Muscle of leg (tissue), 16 donors: ENCODE results near the gene ICE2. TPM values are rescaled to one million over a fixed set of nuclear protein-coding genes. Genes with fewer than 3 reads are reported as not detected.

Experiments used
- DNase-seq: peaks from one replicate; pipeline ENCODE4 v3.0.0; 2013
- H3K27ac ChIP-seq: one replicate; pipeline ENCODE4 v1.5.1; 2013; ENCODE audit warnings: mild to moderate bottlenecking, low read length, control low read depth
- H3K27me3 ChIP-seq: one replicate; pipeline ENCODE4 v1.6.1; 2013; ENCODE audit warnings: low read length; ENCODE audit not compliant: control insufficient read depth, insufficient read depth
- H3K36me3 ChIP-seq: one replicate; pipeline ENCODE4 v1.6.1; 2013; ENCODE audit warnings: low read length; ENCODE audit not compliant: control insufficient read depth, insufficient read depth
- H3K4me1 ChIP-seq: one replicate; pipeline ENCODE4 v1.6.1; 2013; ENCODE audit warnings: low read length; ENCODE audit not compliant: control insufficient read depth, insufficient read depth
- H3K4me3 ChIP-seq: one replicate; pipeline ENCODE4 v1.5.1; 2013; ENCODE audit warnings: low read length, control low read depth
- H3K9me3 ChIP-seq: replicated peaks from 2 replicates; pipeline ENCODE4 v1.6.1; 2013; ENCODE audit warnings: low read depth, low read length; ENCODE audit not compliant: control insufficient read depth
- WGBS: methylation state at CpG from one replicate; pipeline ENCODE4 v1.1.5; 2013; ENCODE audit warnings: missing lambda C conversion rate; ENCODE audit not compliant: insufficient coverage; 5-methylcytosine and 5-hydroxymethylcytosine counted together
- long read RNA-seq, 11 donors: transcript quantifications; one replicate each; lab custom pipeline, GENCODE V29; 2026
- polyA plus RNA-seq, 8 donors: library from polyadenylated mRNA; unstranded; fragments of 120-200 nt; gene quantifications; one replicate each; pipeline versions ENCODE4 v1.2.1 to v1.2.3, GENCODE V29; 2013; ENCODE audit warnings: inconsistent platforms in 1 of 8, low replicate concordance in 1 of 8; ENCODE audit not compliant: insufficient read length in 8 of 8, insufficient read depth in 1 of 8
- total RNA-seq: library from RNA; stranded (reverse); fragments of 120-200 nt; gene quantifications from one replicate; pipeline ENCODE4 v1.2.4, GENCODE V29; 2013

The ICE2 gene, protein sequence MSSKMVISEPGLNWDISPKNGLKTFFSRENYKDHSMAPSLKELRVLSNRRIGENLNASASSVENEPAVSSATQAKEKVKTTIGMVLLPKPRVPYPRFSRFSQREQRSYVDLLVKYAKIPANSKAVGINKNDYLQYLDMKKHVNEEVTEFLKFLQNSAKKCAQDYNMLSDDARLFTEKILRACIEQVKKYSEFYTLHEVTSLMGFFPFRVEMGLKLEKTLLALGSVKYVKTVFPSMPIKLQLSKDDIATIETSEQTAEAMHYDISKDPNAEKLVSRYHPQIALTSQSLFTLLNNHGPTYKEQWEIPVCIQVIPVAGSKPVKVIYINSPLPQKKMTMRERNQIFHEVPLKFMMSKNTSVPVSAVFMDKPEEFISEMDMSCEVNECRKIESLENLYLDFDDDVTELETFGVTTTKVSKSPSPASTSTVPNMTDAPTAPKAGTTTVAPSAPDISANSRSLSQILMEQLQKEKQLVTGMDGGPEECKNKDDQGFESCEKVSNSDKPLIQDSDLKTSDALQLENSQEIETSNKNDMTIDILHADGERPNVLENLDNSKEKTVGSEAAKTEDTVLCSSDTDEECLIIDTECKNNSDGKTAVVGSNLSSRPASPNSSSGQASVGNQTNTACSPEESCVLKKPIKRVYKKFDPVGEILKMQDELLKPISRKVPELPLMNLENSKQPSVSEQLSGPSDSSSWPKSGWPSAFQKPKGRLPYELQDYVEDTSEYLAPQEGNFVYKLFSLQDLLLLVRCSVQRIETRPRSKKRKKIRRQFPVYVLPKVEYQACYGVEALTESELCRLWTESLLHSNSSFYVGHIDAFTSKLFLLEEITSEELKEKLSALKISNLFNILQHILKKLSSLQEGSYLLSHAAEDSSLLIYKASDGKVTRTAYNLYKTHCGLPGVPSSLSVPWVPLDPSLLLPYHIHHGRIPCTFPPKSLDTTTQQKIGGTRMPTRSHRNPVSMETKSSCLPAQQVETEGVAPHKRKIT
- 30.1 TPM for total RNA-seq
- 10 to 100 TPM; 29.3 to 40.3 (median 30.1) TPM for polyA plus RNA-seq
- long read RNA-seq, donor 1, result 0 reads
- long read RNA-seq, donor 2, result 0 reads
- long read RNA-seq, donor 3, full-length matches to known transcripts, result 2 of 2 reads
- long read RNA-seq, donor 3, partial matches to known transcripts, result 0 of 2 reads
- long read RNA-seq, donor 3, other reads (novel, unspliced or antisense), result 0 of 2 reads
- long read RNA-seq, donor 4, full-length matches to known transcripts, result 3 of 3 reads
- long read RNA-seq, donor 4, partial matches to known transcripts, result 0 of 3 reads
- long read RNA-seq, donor 4, other reads (novel, unspliced or antisense), result 0 of 3 reads
- long read RNA-seq, donor 5, full-length matches to known transcripts, result 6 of 6 reads
- long read RNA-seq, donor 5, partial matches to known transcripts, result 0 of 6 reads
- long read RNA-seq, donor 5, other reads (novel, unspliced or antisense), result 0 of 6 reads
- long read RNA-seq, donor 6, partial matches to known transcripts, result 5 of 6 reads
- long read RNA-seq, donor 6, other reads (novel, unspliced or antisense), result 0 of 6 reads
- long read RNA-seq, donor 7, full-length matches to known transcripts, result 4 of 4 reads
- long read RNA-seq, donor 7, partial matches to known transcripts, result 0 of 4 reads
- long read RNA-seq, donor 7, other reads (novel, unspliced or antisense), result 0 of 4 reads
- long read RNA-seq, donor 8, full-length matches to known transcripts, result 3 of 3 reads
- long read RNA-seq, donor 8, partial matches to known transcripts, result 0 of 3 reads
- long read RNA-seq, donor 8, other reads (novel, unspliced or antisense), result 0 of 3 reads
- long read RNA-seq, donor 9, partial matches to known transcripts, result 5 of 5 reads
- long read RNA-seq, donor 9, other reads (novel, unspliced or antisense), result 0 of 5 reads
- long read RNA-seq, donor 10, full-length matches to known transcripts, result 5 of 5 reads
- long read RNA-seq, donor 10, partial matches to known transcripts, result 0 of 5 reads
- long read RNA-seq, donor 10, other reads (novel, unspliced or antisense), result 0 of 5 reads
- long read RNA-seq, donor 11, full-length matches to known transcripts, result 2 of 2 reads
- long read RNA-seq, donor 11, partial matches to known transcripts, result 0 of 2 reads
- long read RNA-seq, donor 11, other reads (novel, unspliced or antisense), result 0 of 2 reads

DNA sequence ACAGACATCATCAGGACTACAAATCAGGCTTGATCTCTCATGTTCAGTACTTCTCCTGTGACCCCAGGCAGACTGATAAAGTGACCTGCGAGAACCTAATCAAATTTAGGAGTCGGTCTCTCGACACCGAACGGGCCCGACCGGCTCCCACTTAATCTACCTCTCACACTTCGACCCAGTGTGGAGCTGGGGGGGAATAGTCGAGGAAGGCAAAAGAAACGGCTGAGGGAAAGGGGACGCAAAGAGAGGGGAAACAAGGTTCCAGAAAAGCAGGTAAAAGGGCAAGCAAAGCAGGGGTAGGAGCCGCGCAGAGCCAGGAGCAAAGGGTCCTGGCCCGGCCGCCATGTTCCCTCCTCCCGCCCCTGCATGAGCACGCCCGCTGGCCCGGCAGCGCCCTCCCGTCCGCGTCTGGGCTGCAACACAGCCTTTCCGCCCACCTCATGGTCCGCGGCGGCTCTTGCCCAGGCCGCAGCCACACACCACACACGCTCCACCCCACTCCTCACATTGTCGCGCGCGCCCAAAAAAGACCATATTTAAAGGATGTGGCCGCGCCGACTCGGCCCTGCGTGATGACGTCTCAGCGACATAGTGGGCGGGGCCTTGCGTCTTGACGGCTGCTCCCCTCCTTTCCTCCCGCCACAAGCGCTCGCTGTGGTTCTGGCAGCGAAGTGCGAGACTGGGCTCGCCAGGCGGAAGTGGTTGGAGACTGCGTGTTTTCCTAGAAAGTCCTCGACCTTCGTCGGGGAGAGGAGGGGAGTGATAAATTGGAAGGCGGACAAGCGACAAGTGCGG lies at the start of gene ICE2:
Gene ICE2 (minus strand): TSS at position 577 of the 795 bp plus-strand sequence. CDS start 1,165 bp downstream, outside the sequence.
- peak; percentile 99 for DNase-seq
- Histone ChIP-seq H3K36me3 (peaks cover 2% of the 10 kb centered on the region), H3K9me3 (no peaks in the 10 kb centered on the region), H3K27ac (peak within 1 kb of the TSS; percentile 94), H3K27me3 (no peaks in the 10 kb centered on the region), H3K4me3 (peak within 1 kb of the TSS; percentile 71), H3K4me1 (peaks cover 9% of the 10 kb centered on the region)
- WGBS, result under 1% methylated on average over 38 of the region's 57 CpGs

- no peak for DNase-seq
- Histone ChIP-seq H3K27me3 (no peaks in the 10 kb centered on the region), H3K4me1 (peaks cover 6% of the 10 kb centered on the region), H3K4me3 (no peak overlapping the region), H3K36me3 (peaks cover 2% of the 10 kb centered on the region), H3K27ac (no peak overlapping the region), H3K9me3 (no peaks in the 10 kb centered on the region)
- no CpG with 5 or more reads among the region's 1 CpG for WGBS
These were observed 49.6 kb upstream of the ICE2 start for GRCh38 chr15:60528530-60528929.

GRCh38 chr15:60527456-60527855 lies 48.5 kb upstream of the ICE2 start:
- DNase-seq, result peak; percentile 57
- Histone ChIP-seq H3K27me3 (no peaks in the 10 kb centered on the region), H3K4me1 (peaks cover 6% of the 10 kb centered on the region), H3K4me3 (no peak overlapping the region), H3K9me3 (no peaks in the 10 kb centered on the region), H3K27ac (no peak overlapping the region), H3K36me3 (peaks cover 2% of the 10 kb centered on the region)
- WGBS, result 26% methylated on average over 2 of the region's 4 CpGs

- Histone ChIP-seq H3K4me1 (peaks cover 6% of the 10 kb centered on the region), H3K27me3 (no peaks in the 10 kb centered on the region), H3K9me3 (no peaks in the 10 kb centered on the region), H3K27ac (peak overlapping the region; percentile 9), H3K4me3 (no peak overlapping the region), H3K36me3 (peaks cover 2% of the 10 kb centered on the region)
- WGBS, result 46% methylated on average over 6 of the region's 10 CpGs
- DNase-seq, result peak; percentile 52
These were observed 47.2 kb upstream of the ICE2 start for GRCh38 chr15:60526127-60526616.

DNA sequence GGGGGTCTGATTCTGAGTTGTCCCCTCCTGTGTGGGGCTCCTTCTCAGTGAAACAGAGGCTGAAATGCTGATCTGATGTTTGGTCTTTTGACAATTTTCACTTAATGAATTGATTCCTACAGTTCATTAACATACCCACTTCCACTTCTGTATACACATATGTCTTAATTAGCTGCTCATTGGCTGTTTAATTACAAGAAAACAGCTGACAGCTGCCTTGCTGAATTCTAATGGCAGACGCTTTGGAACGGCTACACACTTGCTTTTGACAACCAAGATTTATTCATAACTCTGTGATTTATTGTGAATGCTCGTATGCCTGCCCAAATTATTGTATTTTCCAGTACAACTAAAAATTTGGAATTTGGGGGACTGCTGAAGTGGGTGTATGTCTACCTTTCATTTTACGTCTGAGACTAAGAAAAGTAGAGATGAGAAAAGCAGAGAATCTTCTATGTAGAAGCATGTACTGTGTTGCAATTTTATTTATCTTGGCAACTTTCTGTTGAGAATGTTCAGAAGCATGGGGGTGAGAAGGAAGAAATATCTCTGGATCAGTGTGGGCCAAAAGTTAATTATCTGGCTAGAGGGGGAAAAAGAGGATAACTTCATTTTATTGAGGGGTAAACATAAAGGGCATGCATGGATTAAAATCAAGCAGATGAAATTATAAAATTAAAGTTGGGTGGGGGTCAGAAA lies 46.5 kb upstream of the ICE2 start:
- peak; percentile 30 for DNase-seq
- Histone ChIP-seq H3K36me3 (peaks cover 2% of the 10 kb centered on the region), H3K4me1 (peaks cover 6% of the 10 kb centered on the region), H3K27ac (no peak overlapping the region), H3K9me3 (no peaks in the 10 kb centered on the region), H3K27me3 (no peaks in the 10 kb centered on the region), H3K4me3 (no peak overlapping the region)
- 25% methylated on average over 1 of the region's 4 CpGs for WGBS

GRCh38 chr15:60523056-60523455 lies 44.1 kb upstream of the ICE2 start:
- peaks cover 6% of the 10 kb centered on the region for H3K4me1 ChIP-seq
- no peak for DNase-seq
- no peaks in the 10 kb centered on the region for H3K36me3 ChIP-seq
- H3K4me3 ChIP-seq, result no peak overlapping the region
- no CpG with 5 or more reads among the region's 2 CpGs for WGBS
- H3K9me3 ChIP-seq, result no peaks in the 10 kb centered on the region
- H3K27ac ChIP-seq, result no peak overlapping the region
- no peaks in the 10 kb centered on the region for H3K27me3 ChIP-seq

DNA sequence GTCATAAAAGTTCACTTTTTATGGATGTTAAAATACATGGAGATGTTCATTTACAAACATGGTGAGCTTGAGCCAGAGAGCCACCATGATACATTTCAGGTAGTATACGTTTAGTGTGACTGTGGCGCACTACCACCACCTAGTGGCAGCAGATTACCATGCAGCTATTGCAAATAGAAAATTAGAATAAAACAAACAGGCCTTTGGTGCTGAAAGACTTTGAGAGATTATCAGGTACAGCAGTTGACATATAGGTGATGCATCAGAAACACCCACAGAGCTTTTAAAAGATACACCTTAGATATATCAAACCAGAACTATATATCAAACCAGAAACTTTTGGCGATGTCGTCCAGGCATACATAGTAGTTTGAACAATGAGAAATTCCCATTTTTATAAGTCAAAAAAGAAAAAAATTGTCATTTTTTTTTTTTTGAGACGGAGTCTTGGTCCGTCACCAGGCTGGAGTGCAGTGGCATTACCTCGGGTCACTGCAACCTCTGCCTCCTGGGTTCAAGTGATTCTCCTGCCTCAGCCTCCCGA lies 42.0 kb upstream of the ICE2 start:
- DNase-seq, result peak; percentile 64
- Histone ChIP-seq H3K4me1 (peaks cover 2% of the 10 kb centered on the region), H3K9me3 (no peaks in the 10 kb centered on the region), H3K27ac (no peak overlapping the region), H3K27me3 (no peaks in the 10 kb centered on the region), H3K4me3 (no peak overlapping the region), H3K36me3 (no peaks in the 10 kb centered on the region)
- WGBS, result no CpG with 5 or more reads among the region's 8 CpGs
